NCI-H1694 treated with DMSO at 0.1 percent for 48 hours (cell line): Measurements from ENCODE around the gene NUMB.

Experiments
- DNase-seq: peaks from one replicate; lab custom pipeline; 2025; lab: John Stamatoyannopoulos, UW

NUMB gene

DNA sequence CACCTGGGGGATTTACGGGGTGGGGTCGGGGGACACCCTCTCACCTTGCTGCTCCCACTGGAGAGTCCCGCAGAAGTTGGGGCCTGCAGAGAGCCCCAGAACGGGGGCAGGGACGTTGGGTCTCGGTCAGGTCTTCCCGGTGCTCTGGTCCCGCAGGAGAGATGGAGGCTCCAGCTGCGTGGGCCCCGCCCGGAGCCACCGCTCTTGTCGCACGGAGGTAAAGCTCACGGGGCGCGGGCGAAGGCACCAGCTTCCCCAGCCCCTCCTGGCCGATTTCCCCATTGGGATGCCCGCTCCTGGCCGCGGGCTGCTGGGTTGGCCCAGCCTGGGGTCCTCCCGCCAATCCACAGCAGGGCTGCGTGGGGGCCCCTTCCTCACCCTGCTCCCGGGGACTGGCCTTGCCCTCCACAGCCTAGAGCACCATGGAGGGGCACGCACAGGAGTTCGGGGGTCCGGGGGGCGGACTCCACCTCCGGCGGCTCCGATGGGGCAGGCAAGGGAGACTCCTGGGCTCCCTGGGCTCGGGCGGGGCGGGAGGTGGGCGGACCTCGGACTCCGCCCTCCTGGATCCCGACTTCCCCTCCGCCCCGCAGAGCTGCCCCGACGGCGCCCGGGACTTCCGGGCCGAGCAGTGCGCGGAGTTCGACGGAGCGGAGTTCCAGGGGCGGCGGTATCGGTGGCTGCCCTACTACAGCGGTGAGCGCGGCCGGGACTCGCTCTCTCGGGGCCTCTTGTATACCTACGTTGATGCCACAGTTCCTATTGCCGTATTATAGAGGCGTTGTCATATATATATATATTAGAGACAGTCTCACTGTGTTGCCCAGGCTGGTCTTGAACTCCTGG, 212.6 kb downstream of the NUMB start:
- no peak for DNase-seq

GRCh38 chr14:73244541-73245290, 213.6 kb downstream of the NUMB start:
- no peak for DNase-seq

DNA sequence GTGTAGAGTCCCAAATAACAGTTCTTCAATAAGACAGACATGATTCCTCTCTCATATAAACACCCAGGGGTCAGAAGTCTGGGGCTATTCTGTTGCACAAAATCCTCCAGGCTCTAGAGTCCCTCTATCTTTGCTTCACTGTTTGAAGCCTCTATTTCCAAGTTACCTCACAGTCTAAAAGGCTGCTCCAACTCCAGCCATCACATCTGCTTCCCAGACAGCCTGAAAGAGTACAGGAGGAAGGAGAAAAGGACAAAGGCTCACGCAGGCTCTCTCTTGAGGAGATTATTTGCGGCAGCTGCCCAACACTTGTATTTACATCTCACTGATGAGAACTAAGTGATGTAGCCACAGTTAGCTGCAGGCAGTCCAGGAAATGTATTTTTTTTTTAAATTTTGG, 214.6 kb downstream of the NUMB start:
- DNase-seq, result no peak

GRCh38 chr14:73243341-73243740, 215.0 kb downstream of the NUMB start:
- DNase-seq, result no peak

GRCh38 chr14:73242357-73242901, 215.9 kb downstream of the NUMB start:
- DNase-seq, result no peak

GRCh38 chr14:73241481-73242165, 216.7 kb downstream of the NUMB start:
- no peak for DNase-seq

DNA sequence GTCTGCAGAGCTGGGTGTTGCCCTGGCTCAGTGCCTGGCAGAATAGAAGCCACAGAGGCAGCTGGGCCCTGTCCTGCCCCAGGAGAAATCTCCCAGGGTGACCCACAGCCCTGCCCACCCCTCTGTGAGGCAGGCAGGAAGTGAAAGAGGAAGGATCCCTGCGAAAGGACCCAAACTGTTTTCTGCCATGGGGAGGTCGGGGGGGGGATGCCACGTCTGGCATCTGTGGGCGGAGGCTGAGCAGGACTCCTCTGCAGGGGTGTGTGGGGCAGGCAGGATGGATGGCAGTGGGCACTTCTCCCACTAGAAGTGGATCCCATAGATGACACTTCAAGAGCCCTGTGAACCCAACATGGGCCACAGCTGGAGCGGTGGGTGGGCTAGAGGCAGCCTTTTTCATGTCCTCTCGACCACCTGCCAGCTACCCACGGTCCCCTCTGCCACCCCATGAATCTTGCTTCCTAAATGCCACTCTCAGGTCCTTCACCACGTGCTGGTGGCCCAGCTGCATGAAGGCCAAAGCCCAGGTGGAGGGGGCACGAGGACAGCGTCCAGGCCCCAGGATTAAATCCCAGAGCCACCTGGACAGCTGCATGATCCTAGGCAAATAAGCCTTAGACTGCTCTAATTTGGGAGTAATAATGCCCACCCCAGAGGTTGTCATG, 217.4 kb downstream of the NUMB start:
- DNase-seq, result no peak

- no peak for DNase-seq
These were observed 218.7 kb downstream of the NUMB start for GRCh38 chr14:73239393-73240241.

GRCh38 chr14:73238941-73239340, 219.4 kb downstream of the NUMB start:
- DNase-seq, result no peak

GRCh38 chr14:73238424-73238852, 219.9 kb downstream of the NUMB start:
- peak; percentile 43 for DNase-seq

GRCh38 chr14:73237786-73238423, 220.4 kb downstream of the NUMB start:
- no peak for DNase-seq

DNA sequence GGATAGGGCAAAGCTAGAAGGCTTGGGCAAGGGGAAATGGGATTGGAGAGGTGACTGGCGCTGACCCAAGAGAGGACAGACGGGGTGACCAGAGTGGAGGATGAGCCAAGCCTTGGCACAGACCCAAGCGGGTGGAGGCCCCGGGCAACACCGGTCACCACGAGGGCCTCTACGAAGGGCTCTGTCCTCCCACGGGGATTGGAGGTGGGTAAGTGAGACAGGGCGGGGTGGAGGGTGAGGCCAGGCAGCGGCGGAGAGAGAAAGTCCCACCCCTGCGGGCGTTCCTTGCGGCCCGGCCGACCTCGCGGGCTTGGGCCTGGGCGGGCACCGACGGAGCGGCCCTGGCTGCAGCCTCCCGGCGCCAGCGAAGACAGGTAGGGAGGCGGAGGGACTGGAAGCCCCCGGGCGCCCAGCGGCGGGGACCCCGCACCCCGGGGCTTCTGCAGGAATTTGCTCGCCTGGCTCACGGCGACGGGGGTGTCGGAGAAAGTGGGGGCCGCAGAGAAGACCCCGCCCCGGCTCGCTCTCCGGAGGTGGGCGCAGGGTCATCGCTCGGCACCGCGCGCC, 221.0 kb downstream of the NUMB start, which contains the start of gene PAPLN:
TSS of gene PAPLN (plus strand) at position 288 of the 567 bp plus-strand sequence. CDS start 2,273 bp downstream, outside the sequence.
- no peak for DNase-seq

- no peak for DNase-seq
These were observed 221.6 kb downstream of the NUMB start for GRCh38 chr14:73236752-73237218.

GRCh38 chr14:73236157-73236556, 222.2 kb downstream of the NUMB start:
- DNase-seq, result no peak

GRCh38 chr14:73235531-73236155, 222.7 kb downstream of the NUMB start:
- DNase-seq, result no peak

GRCh38 chr14:73234586-73235394, 223.6 kb downstream of the NUMB start:
- DNase-seq, result no peak

GRCh38 chr14:73234029-73234428, 224.3 kb downstream of the NUMB start:
- DNase-seq, result no peak

DNA sequence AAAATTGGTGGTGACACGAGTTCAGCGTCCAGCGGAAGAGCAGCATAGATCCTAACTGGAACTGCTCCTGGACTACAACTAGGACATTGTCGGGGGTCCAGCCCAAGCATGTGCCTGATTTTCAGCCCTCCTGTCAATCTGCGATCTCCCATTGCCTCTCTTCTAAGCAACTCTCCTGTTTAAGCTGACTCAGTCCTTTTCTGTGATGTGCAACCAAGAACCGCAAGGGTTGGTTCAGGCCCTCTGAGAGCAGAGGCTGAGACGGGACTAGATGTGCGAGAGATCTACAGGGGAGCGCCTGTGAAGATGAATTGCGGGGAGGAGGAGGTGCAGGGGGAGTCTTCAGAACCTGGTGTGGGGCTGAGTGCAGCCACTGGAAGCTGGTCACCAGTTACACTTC, 224.8 kb downstream of the NUMB start:
- no peak for DNase-seq
